H9 (cell line): ENCODE measurements around the gene SLC46A1. TPM values are rescaled to one million over a fixed set of nuclear protein-coding genes. Genes with fewer than 3 reads are reported as not detected.

Experiments used
- DNase-seq: peaks from one replicate; pipeline ENCODE4 v3.0.0-alpha.2; 2017
- H2AFZ ChIP-seq: one replicate; pipeline ENCODE4 v1.6.1; 2013; ENCODE audit warnings: mild to moderate bottlenecking, low read length, control low read depth, moderate library complexity
- H2AK5ac ChIP-seq: 2 replicates; pipeline ENCODE4 v1.6.1; 2013; ENCODE audit warnings: low read length, control low read depth, mixed read lengths; ENCODE audit not compliant: insufficient read length
- H2BK120ac ChIP-seq: one replicate; pipeline ENCODE4 v1.6.1; 2013; ENCODE audit warnings: low read depth, mild to moderate bottlenecking, low read length, control low read depth, inconsistent platforms; ENCODE audit not compliant: poor library complexity, severe bottlenecking
- H2BK12ac ChIP-seq: 2 replicates; pipeline ENCODE4 v1.6.1; 2013; ENCODE audit warnings: low read length, control low read depth, mixed read lengths, low read depth; ENCODE audit not compliant: insufficient read length
- H2BK15ac ChIP-seq: 2 replicates; pipeline ENCODE4 v1.6.1; 2013; ENCODE audit warnings: low read depth, low read length, control low read depth
- H2BK20ac ChIP-seq: one replicate; pipeline ENCODE4 v1.6.1; 2013; ENCODE audit warnings: low read depth, mild to moderate bottlenecking, low read length, control low read depth, inconsistent platforms; ENCODE audit not compliant: poor library complexity, severe bottlenecking
- H2BK5ac ChIP-seq: 2 replicates; pipeline ENCODE4 v1.6.1; 2013; ENCODE audit warnings: low read length, control low read depth, mixed read lengths; ENCODE audit not compliant: insufficient read length
- H3K14ac ChIP-seq: 2 replicates; pipeline ENCODE4 v1.6.1; 2013; ENCODE audit warnings: low read length, control low read depth; ENCODE audit not compliant: insufficient read depth
- H3K18ac ChIP-seq: 2 replicates; pipeline ENCODE4 v1.6.1; 2013; ENCODE audit warnings: low read depth, mild to moderate bottlenecking, mixed read lengths, low read length, control low read depth; ENCODE audit not compliant: insufficient read length
- H3K23ac ChIP-seq: 2 replicates; pipeline ENCODE4 v1.6.1; 2013; ENCODE audit warnings: low read length, control low read depth, mixed read lengths, low read depth; ENCODE audit not compliant: insufficient read length
- H3K23me2 ChIP-seq: 2 replicates; pipeline ENCODE4 v1.6.1; 2013; ENCODE audit warnings: low read depth, mild to moderate bottlenecking, mixed read lengths, low read length, control low read depth; ENCODE audit not compliant: insufficient read length, poor library complexity, severe bottlenecking
- H3K27ac ChIP-seq: 2 replicates; pipeline ENCODE4 v1.5.1; 2013; ENCODE audit warnings: low read length, control low read depth, mixed read lengths, low read depth; ENCODE audit not compliant: insufficient read length
- H3K27me3 ChIP-seq: 2 replicates; pipeline ENCODE4 v1.6.1; 2013; ENCODE audit warnings: low read length, control low read depth, inconsistent platforms; ENCODE audit not compliant: insufficient read depth
- H3K4ac ChIP-seq: 2 replicates; pipeline ENCODE4 v1.6.1; 2013; ENCODE audit warnings: low read depth, mild to moderate bottlenecking, control low read depth, inconsistent platforms, low read length, moderate library complexity
- H3K4me1 ChIP-seq: 2 replicates; pipeline ENCODE4 v1.6.1; 2013; ENCODE audit warnings: low read length, control low read depth, inconsistent platforms; ENCODE audit not compliant: insufficient read depth
- H3K4me2 ChIP-seq: 2 replicates; pipeline ENCODE4 v1.6.1; 2013; ENCODE audit warnings: low read length, control low read depth, mixed read lengths; ENCODE audit not compliant: insufficient read length, insufficient read depth
- H3K56ac ChIP-seq: 2 replicates; pipeline ENCODE4 v1.6.1; 2013; ENCODE audit warnings: low read depth, mild to moderate bottlenecking, mixed read lengths, low read length, control low read depth; ENCODE audit not compliant: insufficient read length
- H3K79me1 ChIP-seq: 2 replicates; pipeline ENCODE4 v1.6.1; 2013; ENCODE audit warnings: low read depth, mild to moderate bottlenecking, moderate library complexity, low read length, control low read depth, inconsistent platforms; ENCODE audit not compliant: insufficient read depth, poor library complexity, severe bottlenecking
- H3K79me2 ChIP-seq: 2 replicates; pipeline ENCODE4 v1.6.1; 2013; ENCODE audit warnings: low read length, control low read depth, inconsistent platforms; ENCODE audit not compliant: insufficient read depth
- H3K9ac ChIP-seq: 2 replicates; pipeline ENCODE4 v1.6.1; 2013; ENCODE audit warnings: low read length, control low read depth, mixed read lengths; ENCODE audit not compliant: insufficient read length; ENCODE audit errors: extremely low read depth
- H3K9me3 ChIP-seq: one replicate; pipeline ENCODE4 v1.6.1; 2013; ENCODE audit warnings: low read depth, low read length, inconsistent platforms; ENCODE audit not compliant: control insufficient read depth
- H3T11ph ChIP-seq: one replicate; pipeline ENCODE4 v1.6.1; 2013; ENCODE audit warnings: mild to moderate bottlenecking, low read length, control low read depth, inconsistent platforms
- H4K20me1 ChIP-seq: one replicate; pipeline ENCODE4 v1.6.1; 2013; ENCODE audit not compliant: control insufficient read depth, insufficient read length, insufficient read depth
- H4K5ac ChIP-seq: 2 replicates; pipeline ENCODE4 v1.6.1; 2013; ENCODE audit warnings: low read depth, mild to moderate bottlenecking, mixed read lengths, low read length, control low read depth; ENCODE audit not compliant: insufficient read length
- H4K8ac ChIP-seq: replicated peaks from 2 replicates; pipeline ENCODE4 v1.6.1; 2013; ENCODE audit warnings: low read length, control low read depth, mixed read lengths, low read depth; ENCODE audit not compliant: insufficient read length
- H4K91ac ChIP-seq: 2 replicates; pipeline ENCODE4 v1.6.1; 2013; ENCODE audit warnings: low read depth, mild to moderate bottlenecking, moderate library complexity, mixed read lengths, low read length, control low read depth; ENCODE audit not compliant: insufficient read length
- H3K27ac Mint-ChIP-seq, 3 experiments: 2 replicates in 2 of 3; 3 replicates in 1 of 3; pipeline ENCODE4 v1.8.0; 2020 to 2021; ENCODE audit warnings: mixed read lengths in 3 of 3, mild to moderate bottlenecking in 1 of 3, moderate library complexity in 1 of 3
- H3K27me3 Mint-ChIP-seq: 2 replicates; pipeline ENCODE4 v1.8.0; 2021; ENCODE audit warnings: low read depth, mild to moderate bottlenecking, moderate library complexity, mixed read lengths
- H3K36me3 Mint-ChIP-seq, 3 experiments: 2 replicates in 2 of 3; 3 replicates in 1 of 3; pipeline ENCODE4 v1.8.0; 2020 to 2021; ENCODE audit warnings: low read depth in 3 of 3, mixed read lengths in 3 of 3; ENCODE audit not compliant: insufficient read depth in 1 of 3
- H3K4me1 Mint-ChIP-seq, 2 experiments: 2 replicates each; pipeline ENCODE4 v1.8.0; 2020; ENCODE audit warnings: mixed read lengths in 2 of 2
- H3K4me3 Mint-ChIP-seq, 2 experiments: 2 replicates in 1 of 2; 3 replicates in 1 of 2; pipeline ENCODE4 v1.8.0; 2020 to 2021; ENCODE audit warnings: mild to moderate bottlenecking in 2 of 2, mixed read lengths in 2 of 2, moderate library complexity in 1 of 2
- H3K9me3 Mint-ChIP-seq, 2 experiments: 2 replicates in 1 of 2; 3 replicates in 1 of 2; pipeline ENCODE4 v1.8.0; 2020; ENCODE audit warnings: mild to moderate bottlenecking in 2 of 2, mixed read lengths in 2 of 2, moderate library complexity in 1 of 2
- WGBS: extraction: QIAGEN DNeasy Blood & Tissue Kit; methylation state at CpG from one replicate; pipeline ENCODE4 v1.1.7; 2013; ENCODE audit warnings: missing lambda C conversion rate, low lambda C conversion rate, mixed read lengths; ENCODE audit not compliant: insufficient read length; ENCODE audit errors: extremely low coverage; 5-methylcytosine and 5-hydroxymethylcytosine counted together
- total RNA-seq: library from RNA; stranded (reverse); gene quantifications from 2 replicates; pipeline ENCODE4 v1.2.1, GENCODE V29; 2021
- TF ChIP-seq, protein P1 (sequence below): fragments of 200-600 bp; sonication (generic); conservative IDR thresholded peaks from 3 replicates; pipeline ENCODE4 v1.8.0; 2021; ENCODE audit warnings: antibody characterized with exemption, mild to moderate bottlenecking

SLC46A1 gene
- total RNA-seq, 1 experiment from 2014 or later = 8.7 TPM

- H3K56ac ChIP-seq = no peak overlapping the region
- no CpG with 5 or more reads among the region's 7 CpGs for WGBS
- H3K4me1 Mint-ChIP-seq = peaks cover 16 to 17% of the 10 kb centered on the region in 2 experiments
- no peak overlapping the region for H2AK5ac ChIP-seq
- H2BK120ac ChIP-seq = no peak overlapping the region
- H3K4me2 ChIP-seq = no peak overlapping the region
- H3K79me2 ChIP-seq = no peaks in the 10 kb centered on the region
- no peaks in the 10 kb centered on the region for H3K27me3 Mint-ChIP-seq
- no peaks in the 10 kb centered on the region for H3K79me1 ChIP-seq
- no peak overlapping the region for H2BK15ac ChIP-seq
- TF ChIP-seq, protein P1, sequence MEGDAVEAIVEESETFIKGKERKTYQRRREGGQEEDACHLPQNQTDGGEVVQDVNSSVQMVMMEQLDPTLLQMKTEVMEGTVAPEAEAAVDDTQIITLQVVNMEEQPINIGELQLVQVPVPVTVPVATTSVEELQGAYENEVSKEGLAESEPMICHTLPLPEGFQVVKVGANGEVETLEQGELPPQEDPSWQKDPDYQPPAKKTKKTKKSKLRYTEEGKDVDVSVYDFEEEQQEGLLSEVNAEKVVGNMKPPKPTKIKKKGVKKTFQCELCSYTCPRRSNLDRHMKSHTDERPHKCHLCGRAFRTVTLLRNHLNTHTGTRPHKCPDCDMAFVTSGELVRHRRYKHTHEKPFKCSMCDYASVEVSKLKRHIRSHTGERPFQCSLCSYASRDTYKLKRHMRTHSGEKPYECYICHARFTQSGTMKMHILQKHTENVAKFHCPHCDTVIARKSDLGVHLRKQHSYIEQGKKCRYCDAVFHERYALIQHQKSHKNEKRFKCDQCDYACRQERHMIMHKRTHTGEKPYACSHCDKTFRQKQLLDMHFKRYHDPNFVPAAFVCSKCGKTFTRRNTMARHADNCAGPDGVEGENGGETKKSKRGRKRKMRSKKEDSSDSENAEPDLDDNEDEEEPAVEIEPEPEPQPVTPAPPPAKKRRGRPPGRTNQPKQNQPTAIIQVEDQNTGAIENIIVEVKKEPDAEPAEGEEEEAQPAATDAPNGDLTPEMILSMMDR = peak; percentile 51; the same call in 2 of the 3 replicates
- no peak overlapping the region for H3K27ac ChIP-seq
- H4K8ac ChIP-seq = no peak overlapping the region
- no peaks in the 10 kb centered on the region for H4K20me1 ChIP-seq
- no peak overlapping the region for H4K91ac ChIP-seq
- no peak overlapping the region for H2BK20ac ChIP-seq
- no peak overlapping the region for H3K14ac ChIP-seq
- H3K9ac ChIP-seq = no peak overlapping the region
- H3K27me3 ChIP-seq = no peaks in the 10 kb centered on the region
- DNase-seq = peak; percentile 49
- peak overlapping the region in 2 of 3 experiments; percentile 73 to 76; a peak in 3 of 7 replicates for H3K27ac Mint-ChIP-seq
- no peak overlapping the region for H3K4ac ChIP-seq
- no peaks in the 10 kb centered on the region for H3K9me3 ChIP-seq
- H2BK12ac ChIP-seq = no peak overlapping the region
- H3K4me1 ChIP-seq = no peaks in the 10 kb centered on the region
- H3K18ac ChIP-seq = no peak overlapping the region
- H2BK5ac ChIP-seq = no peak overlapping the region
- H3K4me3 Mint-ChIP-seq = no peak overlapping the region; a peak in 1 of 5 replicates
- H2AFZ ChIP-seq = no peak overlapping the region
- H3K9me3 Mint-ChIP-seq = no peaks in the 10 kb centered on the region
- H3K23ac ChIP-seq = no peak overlapping the region
- no peak overlapping the region for H4K5ac ChIP-seq
- peaks cover 23 to 88% (median 69%) of the 10 kb centered on the region in 3 experiments; a peak in 6 of 7 replicates for H3K36me3 Mint-ChIP-seq
- H3K23me2 ChIP-seq = no peaks in the 10 kb centered on the region
- no peak overlapping the region for H3T11ph ChIP-seq
Observed at GRCh38 chr17:28346746-28347246, 59.2 kb downstream of the SLC46A1 start.
